Bladder microvascular endothelial cell (primary cell): Measurements from ENCODE around the gene CCNF. TPM values are rescaled to one million over a fixed set of nuclear protein-coding genes. Genes with fewer than 3 reads are reported as not detected.

Source experiments
- total RNA-seq: library from RNA; depleted of rRNA; stranded (reverse); fragments of >200 nt; gene quantifications from 2 replicates; pipeline ENCODE4 v1.2.3, GENCODE V29; 2014

CCNF gene, protein sequence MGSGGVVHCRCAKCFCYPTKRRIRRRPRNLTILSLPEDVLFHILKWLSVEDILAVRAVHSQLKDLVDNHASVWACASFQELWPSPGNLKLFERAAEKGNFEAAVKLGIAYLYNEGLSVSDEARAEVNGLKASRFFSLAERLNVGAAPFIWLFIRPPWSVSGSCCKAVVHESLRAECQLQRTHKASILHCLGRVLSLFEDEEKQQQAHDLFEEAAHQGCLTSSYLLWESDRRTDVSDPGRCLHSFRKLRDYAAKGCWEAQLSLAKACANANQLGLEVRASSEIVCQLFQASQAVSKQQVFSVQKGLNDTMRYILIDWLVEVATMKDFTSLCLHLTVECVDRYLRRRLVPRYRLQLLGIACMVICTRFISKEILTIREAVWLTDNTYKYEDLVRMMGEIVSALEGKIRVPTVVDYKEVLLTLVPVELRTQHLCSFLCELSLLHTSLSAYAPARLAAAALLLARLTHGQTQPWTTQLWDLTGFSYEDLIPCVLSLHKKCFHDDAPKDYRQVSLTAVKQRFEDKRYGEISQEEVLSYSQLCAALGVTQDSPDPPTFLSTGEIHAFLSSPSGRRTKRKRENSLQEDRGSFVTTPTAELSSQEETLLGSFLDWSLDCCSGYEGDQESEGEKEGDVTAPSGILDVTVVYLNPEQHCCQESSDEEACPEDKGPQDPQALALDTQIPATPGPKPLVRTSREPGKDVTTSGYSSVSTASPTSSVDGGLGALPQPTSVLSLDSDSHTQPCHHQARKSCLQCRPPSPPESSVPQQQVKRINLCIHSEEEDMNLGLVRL
- total RNA-seq, result 22.8 and 41.6 TPM in 2 replicates

DNA sequence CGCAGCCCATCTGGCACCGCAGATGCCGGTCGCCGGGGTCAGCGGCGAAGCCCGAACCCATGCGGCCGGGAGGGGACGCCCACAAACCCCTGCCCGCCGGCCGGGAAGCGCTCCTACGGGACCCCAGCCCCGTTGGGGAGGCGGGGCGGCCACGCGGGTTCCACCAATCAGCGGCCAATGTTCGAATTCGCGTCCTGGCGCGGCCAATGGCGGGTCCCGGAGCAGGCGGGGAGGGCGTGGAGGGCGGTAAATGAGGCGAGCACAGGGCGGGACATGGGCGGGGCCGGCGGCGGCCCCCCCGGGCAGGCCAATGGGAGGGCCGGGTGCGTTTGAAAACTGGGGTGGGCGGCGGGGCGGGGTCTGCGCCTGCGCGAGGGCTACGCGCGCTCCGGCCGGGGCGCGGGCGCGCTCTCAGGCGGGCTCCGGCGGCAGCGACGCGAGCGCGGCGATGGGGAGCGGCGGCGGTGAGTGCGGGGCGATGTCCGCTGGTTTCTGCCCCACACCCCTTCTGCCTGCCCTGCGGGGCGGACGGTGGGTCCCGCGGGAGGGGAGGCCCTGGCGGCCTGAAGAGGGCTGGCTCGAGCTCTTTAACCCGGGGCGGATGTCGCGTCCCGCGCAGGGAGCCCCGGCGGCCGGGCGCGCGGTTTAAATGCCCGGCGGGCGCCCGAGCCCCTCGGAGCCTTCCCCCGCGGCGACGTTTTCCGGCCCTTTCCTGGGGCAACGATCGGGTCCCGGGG is at the start of gene CCNF:
TSS of gene CCNF (plus strand) at position 414 of the 737 bp plus-strand sequence. CDS start at position 449, 35 bp downstream.

DNA sequence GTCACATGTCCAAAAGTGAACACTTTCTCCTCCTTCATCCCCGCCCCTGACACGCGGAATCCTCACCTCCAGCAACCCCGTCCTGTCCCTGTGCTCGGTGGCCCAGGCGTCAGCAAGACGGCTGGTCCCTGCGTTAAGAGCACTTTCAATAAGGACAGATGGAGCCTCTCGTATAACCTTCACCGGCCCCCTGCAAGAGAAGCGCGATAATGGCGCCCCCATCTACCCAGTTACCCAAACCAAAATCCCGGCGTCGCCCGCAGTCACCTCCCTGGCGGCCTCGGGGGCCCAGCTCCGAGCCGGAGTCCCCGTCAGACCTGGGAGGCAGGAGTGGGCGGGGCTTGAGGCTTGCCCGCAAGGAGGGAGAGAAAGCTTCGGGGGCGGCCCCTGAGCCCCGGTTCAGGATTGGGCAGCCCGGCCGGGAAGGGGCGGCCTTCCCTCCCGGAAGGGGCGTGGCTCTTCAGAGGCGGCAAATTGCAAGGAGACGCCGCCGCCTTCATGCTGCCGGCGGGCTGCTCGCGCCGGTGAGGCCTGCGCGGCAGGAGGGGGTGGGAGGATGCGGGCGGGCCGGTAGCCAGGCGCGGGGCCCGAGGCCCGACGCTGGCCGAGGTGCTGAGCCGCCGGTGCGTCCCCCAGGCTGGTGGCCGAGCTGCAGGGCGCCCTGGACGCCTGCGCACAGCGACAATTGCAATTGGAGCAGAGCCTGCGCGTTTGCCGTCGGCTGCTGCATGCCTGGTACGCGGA is 30.6 kb downstream of the CCNF start, which contains the start of gene TEDC2:
TSS of gene TEDC2 (plus strand) at position 463 of the 744 bp plus-strand sequence. CDS start at position 499, 36 bp downstream.

DNA sequence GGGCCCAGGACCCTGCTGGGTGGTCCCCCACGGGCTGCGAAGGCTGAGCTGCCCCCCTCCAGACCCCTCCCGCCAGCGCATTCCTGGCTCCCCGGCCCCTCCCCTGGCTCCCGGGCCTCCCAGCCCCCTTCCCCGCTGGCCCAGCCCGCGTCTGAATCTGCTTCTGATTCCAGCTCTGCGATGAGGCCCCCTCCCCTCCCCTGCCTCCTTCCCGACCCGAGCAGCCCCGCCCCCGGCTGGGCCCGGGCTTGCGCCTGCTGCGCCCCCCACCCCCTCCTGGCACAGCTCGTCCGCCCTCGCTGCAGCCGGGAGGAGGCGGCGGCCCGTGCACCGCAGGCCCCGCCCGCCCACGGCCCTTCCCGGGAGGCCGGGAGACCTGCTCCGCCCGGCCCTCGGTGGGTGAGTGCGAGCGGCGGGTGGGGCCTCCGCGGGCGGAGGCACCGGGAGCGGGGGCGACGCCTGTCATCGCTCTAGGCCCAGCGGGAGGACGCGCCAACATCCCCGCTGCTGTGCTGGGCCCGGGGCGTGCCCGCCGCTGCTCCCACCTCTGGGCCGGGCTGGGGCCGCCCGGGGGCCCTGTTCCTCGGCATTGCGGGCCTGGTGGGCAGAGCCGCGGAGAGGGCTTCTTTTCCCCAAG is 41.9 kb downstream of the CCNF start, which contains the start of gene NTN3:
TSS of gene NTN3 (plus strand) at position 282 of the 637 bp plus-strand sequence. CDS start 405 bp downstream, outside the sequence.

DNA sequence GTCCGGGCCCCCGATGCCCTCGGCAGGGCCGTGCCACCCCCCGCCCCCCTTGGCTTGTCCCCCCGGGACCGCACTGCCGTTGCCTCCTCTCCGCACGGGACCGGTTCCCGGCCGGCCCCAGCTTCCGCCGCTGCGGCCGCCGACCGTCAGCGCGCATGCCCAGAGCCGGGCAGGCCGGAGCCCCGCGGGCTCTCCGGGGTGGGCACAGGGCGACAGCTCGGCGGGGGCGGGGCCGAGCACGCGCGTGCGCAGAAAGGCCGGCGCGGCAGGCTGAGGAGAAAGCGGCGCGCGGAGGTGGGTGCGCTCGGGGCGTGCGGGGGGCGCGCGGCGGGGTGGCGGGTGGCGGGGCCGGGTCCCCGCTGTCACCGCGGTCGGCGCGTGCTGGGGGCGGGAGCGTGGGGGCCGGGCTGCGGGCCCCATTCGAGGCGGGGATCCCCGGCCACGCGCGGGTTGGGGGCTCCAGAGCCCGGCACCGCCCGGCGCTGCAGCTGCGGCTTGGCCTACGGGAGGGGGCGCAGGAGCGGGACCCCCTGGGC is 45.7 kb downstream of the CCNF start, which contains the start of gene TBC1D24:
TSS of gene TBC1D24 (plus strand) at position 251 of the 536 bp plus-strand sequence. CDS start 21,022 bp downstream, outside the sequence.

Other genes starting within 250 kb of the CCNF start
- 0.50 TPM in 1 of 2 replicates, not detected in the other for gene CASKIN1, start 232.8 kb upstream of the CCNF start, total RNA-seq
- gene MLST8, start 224.0 kb upstream of the CCNF start, total RNA-seq, result 10.5 and 12.0 TPM in 2 replicates
- 2.1 and 5.0 TPM in 2 replicates for gene BRICD5, start 218.6 kb upstream of the CCNF start, total RNA-seq
- 10.7 and 14.7 TPM in 2 replicates for gene PGP, start 214.6 kb upstream of the CCNF start, total RNA-seq
- gene E4F1, start 205.9 kb upstream of the CCNF start, total RNA-seq, result 28.0 and 35.9 TPM in 2 replicates
- 0.32 and 0.63 TPM in 2 replicates for gene DNASE1L2, start 193.0 kb upstream of the CCNF start, total RNA-seq
- gene ECI1, start 177.9 kb upstream of the CCNF start, total RNA-seq, result 19.2 and 23.5 TPM in 2 replicates
- gene RNPS1, start 161.3 kb upstream of the CCNF start, total RNA-seq, result 42.6 and 62.1 TPM in 2 replicates
- gene ABCA3, start 88.7 kb upstream of the CCNF start, total RNA-seq, result 19.4 and 67.6 TPM in 2 replicates
- 5.9 and 7.1 TPM in 2 replicates for gene TEDC2, start 30.7 kb downstream of the CCNF start, total RNA-seq
- 0.13 TPM in 1 of 2 replicates, not detected in the other for gene NTN3, start 41.9 kb downstream of the CCNF start, total RNA-seq
- 6.5 and 19.8 TPM in 2 replicates for gene TBC1D24, start 45.7 kb downstream of the CCNF start, total RNA-seq
- 5.7 and 17.4 TPM in 2 replicates for gene ATP6V0C, start 84.5 kb downstream of the CCNF start, total RNA-seq
- 32.9 and 54.7 TPM in 2 replicates for gene AMDHD2, start 90.9 kb downstream of the CCNF start, total RNA-seq
- gene CEMP1, start 102.0 kb downstream of the CCNF start, total RNA-seq, result not detected in 2 replicates
- 16.5 and 22.6 TPM in 2 replicates for gene PDPK1, start 108.6 kb downstream of the CCNF start, total RNA-seq